Stimulated activated CD8-positive, alpha-beta memory T cell treated with anti-CD3 and anti-CD28 coated beads, Interleukin-2, amount 100 ng/mL, for 1 hour (primary cell): ENCODE results near the gene PDGFB.

Source experiments
- DNase-seq, 2 donors: peaks; one replicate each; pipeline ENCODE4 v3.0.0-alpha.2; 2020; ENCODE audit warnings: low read depth in 2 of 2

Gene PDGFB

GRCh38 chr22:39244496-39245129 is at the start of gene PDGFB:
PDGFB (minus strand) TSS chr22:39244982; CDS start chr22:39243963, 1,019 bp downstream.
- no peak for DNase-seq

GRCh38 chr22:39293766-39294368 is 49.1 kb upstream of the PDGFB start:
- DNase-seq, result no peak

GRCh38 chr22:39292561-39293074 is 47.8 kb upstream of the PDGFB start:
- no peak for DNase-seq

GRCh38 chr22:39292031-39292462 is 47.3 kb upstream of the PDGFB start:
- DNase-seq, result no peak

- no peak for DNase-seq
Observed at GRCh38 chr22:39291523-39291922, 46.7 kb upstream of the PDGFB start.

- DNase-seq, result no peak
Observed at GRCh38 chr22:39290724-39291161, 46.0 kb upstream of the PDGFB start.

- DNase-seq, result no peak
Observed at GRCh38 chr22:39289975-39290720, 45.4 kb upstream of the PDGFB start.

- no peak for DNase-seq
Observed at GRCh38 chr22:39289533-39289932, 44.8 kb upstream of the PDGFB start.

GRCh38 chr22:39288135-39288898 is 43.5 kb upstream of the PDGFB start:
- DNase-seq, result no peak

- DNase-seq, result no peak
Observed at GRCh38 chr22:39287076-39287725, 42.4 kb upstream of the PDGFB start.

- no peak for DNase-seq
Observed at GRCh38 chr22:39284983-39285382, 40.2 kb upstream of the PDGFB start.

GRCh38 chr22:39284142-39284980 is 39.6 kb upstream of the PDGFB start:
- DNase-seq, result no peak

GRCh38 chr22:39283322-39284141 is 38.8 kb upstream of the PDGFB start:
- no peak for DNase-seq

- no peak for DNase-seq
Observed at GRCh38 chr22:39282645-39283321, 38.0 kb upstream of the PDGFB start.

- DNase-seq, result no peak
Observed at GRCh38 chr22:39281126-39281525, 36.3 kb upstream of the PDGFB start.

- DNase-seq, result no peak
Observed at GRCh38 chr22:39280250-39280649, 35.5 kb upstream of the PDGFB start.

GRCh38 chr22:39279170-39279850 is 34.5 kb upstream of the PDGFB start:
- no peak for DNase-seq

GRCh38 chr22:39278040-39278439 is 33.3 kb upstream of the PDGFB start:
- DNase-seq, result no peak
